Upper lobe of right lung (tissue), 1 donor: ENCODE measurements around the gene RARB. TPM values are rescaled to one million over a fixed set of nuclear protein-coding genes. Genes with fewer than 3 reads are reported as not detected.

Source experiments
- ATAC-seq: fragments of 200-7000 bp; cut with Tn5 transposase; one replicate; pipeline ENCODE4 v1.9.1; 2020; ENCODE audit warnings: mild to moderate bottlenecking, moderate library complexity
- DNase-seq: peaks from one replicate; pipeline ENCODE4 v3.0.0-alpha.2; 2020
- H3K27ac ChIP-seq: fragments of 200-600 bp; one replicate; pipeline ENCODE4 v1.8.0; 2022
- H3K27me3 ChIP-seq: fragments of 200-600 bp; one replicate; pipeline ENCODE4 v1.8.0; 2022; ENCODE audit warnings: mild to moderate bottlenecking
- H3K36me3 ChIP-seq: fragments of 200-600 bp; one replicate; pipeline ENCODE4 v1.8.0; 2022
- H3K4me1 ChIP-seq: fragments of 200-600 bp; one replicate; pipeline ENCODE4 v1.8.0; 2022
- H3K4me3 ChIP-seq: fragments of 200-600 bp; one replicate; pipeline ENCODE4 v1.8.0; 2022; ENCODE audit warnings: mild to moderate bottlenecking
- H3K9me3 ChIP-seq: fragments of 200-600 bp; one replicate; pipeline ENCODE4 v1.8.0; 2022
- CTCF ChIP-seq: fragments of 200-600 bp; IDR thresholded peaks from one replicate; pipeline ENCODE4 v1.8.0; 2022; ENCODE audit warnings: antibody characterized with exemption
- intact Hi-C: fragments of 100-400 bp; cut with DNase I; formaldehyde crosslinking; loops from one replicate; pipeline ENCODE4 v1.11.0; 2022
- total RNA-seq: library from RNA; stranded (reverse); fragmentation: NEBNext Ultra II Directional; extraction: Animal tissue kit (Norgen Biotek cat#: 25700); gene quantifications from one replicate; pipeline ENCODE4 v1.2.1, GENCODE V29; 2021
- donor health status: DM: no; HTN: yes; CAD: no; lungs with severe emphysema.

The RARB gene
- total RNA-seq, 1 donor from 2014 or later: 5.8 TPM

- Histone ChIP-seq H3K36me3 (no peaks in the 10 kb centered on the region), H3K4me3 (no peak overlapping the region), H3K27ac (no peak overlapping the region), H3K27me3 (no peaks in the 10 kb centered on the region), H3K4me1 (no peaks in the 10 kb centered on the region), H3K9me3 (no peaks in the 10 kb centered on the region)
- intact Hi-C loops: no loop called here
- no peak for ATAC-seq
- TF ChIP-seq CTCF: no peak
- DNase-seq: no peak
Observed at GRCh38 chr3:25385807-25386460, 42.1 kb upstream of the RARB start.

GRCh38 chr3:25386686-25387255 lies 41.3 kb upstream of the RARB start:
- Histone ChIP-seq H3K36me3 (no peaks in the 10 kb centered on the region), H3K4me3 (no peak overlapping the region), H3K27me3 (no peaks in the 10 kb centered on the region), H3K9me3 (no peaks in the 10 kb centered on the region), H3K4me1 (no peaks in the 10 kb centered on the region), H3K27ac (no peak overlapping the region)
- intact Hi-C loops: no loop called here
- no peak for TF ChIP-seq CTCF
- DNase-seq (no peak), ATAC-seq (no peak)

GRCh38 chr3:25390605-25391004 lies 37.5 kb upstream of the RARB start:
- Histone ChIP-seq H3K9me3 (no peaks in the 10 kb centered on the region), H3K36me3 (no peaks in the 10 kb centered on the region), H3K27ac (no peak overlapping the region), H3K4me3 (no peak overlapping the region), H3K27me3 (no peaks in the 10 kb centered on the region), H3K4me1 (no peaks in the 10 kb centered on the region)
- no peak for DNase-seq
- TF ChIP-seq CTCF: no peak
- intact Hi-C loops: no loop called here
- no peak for ATAC-seq

- ATAC-seq (no peak), DNase-seq (no peak)
- Histone ChIP-seq H3K27ac (no peak overlapping the region), H3K9me3 (no peaks in the 10 kb centered on the region), H3K27me3 (no peaks in the 10 kb centered on the region), H3K4me3 (no peak overlapping the region), H3K36me3 (no peaks in the 10 kb centered on the region), H3K4me1 (no peaks in the 10 kb centered on the region)
- no peak for TF ChIP-seq CTCF
- intact Hi-C loops: no loop called here
Observed at GRCh38 chr3:25396251-25396650, 31.8 kb upstream of the RARB start.

GRCh38 chr3:25396686-25397085 lies 31.4 kb upstream of the RARB start:
- ATAC-seq (no peak), DNase-seq (no peak)
- no peaks in the 10 kb centered on the region for H3K9me3 ChIP-seq
- no peak overlapping the region for H3K27ac ChIP-seq
- H3K4me3 ChIP-seq: no peak overlapping the region
- H3K4me1 ChIP-seq: no peaks in the 10 kb centered on the region
- no peaks in the 10 kb centered on the region for H3K36me3 ChIP-seq
- no peak for TF ChIP-seq CTCF
- intact Hi-C loops: no loop called here
- no peaks in the 10 kb centered on the region for H3K27me3 ChIP-seq
